ENCODE measurements around the gene HIPK4.

Gene HIPK4

DNA sequence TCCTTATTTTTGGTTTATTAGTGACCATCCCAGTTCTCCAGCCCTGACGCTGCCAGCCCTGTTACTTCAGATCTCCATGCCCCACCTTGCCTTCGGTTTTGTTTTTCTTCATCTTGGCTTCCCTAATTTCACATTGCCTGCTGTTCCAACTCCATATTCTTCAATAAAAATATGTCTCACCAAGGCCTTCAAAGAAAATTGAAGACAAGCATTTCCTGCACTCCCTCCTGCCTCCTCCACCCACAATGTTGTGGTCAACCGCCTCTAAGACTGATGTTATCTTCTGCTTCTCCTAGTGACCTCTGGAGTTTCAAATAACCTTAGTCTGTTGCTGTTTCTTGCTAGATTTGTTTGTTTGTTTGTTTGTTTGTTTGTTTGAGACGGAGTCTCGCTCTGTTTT is 26.9 kb downstream of the HIPK4 start:
- DNase-seq: no peak

DNA sequence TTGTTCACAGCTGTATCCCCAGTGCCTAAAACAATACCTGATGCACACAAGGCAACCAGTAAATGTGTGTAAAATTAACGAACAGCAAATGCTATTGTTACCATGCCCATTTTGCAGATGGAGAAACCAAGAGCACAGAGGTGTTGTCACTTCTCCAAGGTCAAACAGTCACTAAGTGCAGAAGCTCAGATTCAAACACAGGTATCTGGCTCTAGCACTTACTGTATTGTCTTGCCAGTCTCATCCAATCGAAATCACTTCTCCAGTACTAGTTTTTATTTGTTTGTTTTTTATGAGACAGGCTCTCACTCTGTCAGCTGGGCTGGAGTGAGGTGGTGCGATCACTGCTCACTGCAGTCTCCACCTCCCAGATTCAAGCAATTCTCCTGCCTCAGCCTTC is 27.8 kb downstream of the HIPK4 start:
- DNase-seq: no peak

- no peak for DNase-seq
Measured at GRCh38 chr19:40360708-40361241, 29.2 kb downstream of the HIPK4 start.

- no peak for DNase-seq
Measured at GRCh38 chr19:40360020-40360707, 29.8 kb downstream of the HIPK4 start.

- no peak for DNase-seq
Measured at GRCh38 chr19:40358773-40359172, 31.2 kb downstream of the HIPK4 start.

DNA sequence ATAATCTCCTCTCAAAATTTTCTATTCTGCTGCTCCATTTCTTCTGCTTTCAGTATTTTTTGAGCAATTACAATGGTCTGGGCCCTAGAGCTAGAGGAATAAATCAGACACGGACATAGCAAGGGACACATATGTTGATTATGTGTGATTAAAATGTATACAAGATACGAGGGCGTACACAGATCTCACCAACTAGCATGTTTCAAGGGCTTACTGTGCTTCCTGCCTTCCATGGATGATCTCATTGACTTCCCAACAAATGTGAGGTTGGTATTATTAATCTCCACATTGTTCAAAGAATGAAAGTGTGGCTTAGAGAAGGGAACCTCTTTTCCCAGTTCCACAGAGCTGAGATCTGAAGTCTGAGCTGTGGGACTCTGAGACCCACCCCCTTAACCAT is 32.3 kb downstream of the HIPK4 start:
- DNase-seq: no peak

DNA sequence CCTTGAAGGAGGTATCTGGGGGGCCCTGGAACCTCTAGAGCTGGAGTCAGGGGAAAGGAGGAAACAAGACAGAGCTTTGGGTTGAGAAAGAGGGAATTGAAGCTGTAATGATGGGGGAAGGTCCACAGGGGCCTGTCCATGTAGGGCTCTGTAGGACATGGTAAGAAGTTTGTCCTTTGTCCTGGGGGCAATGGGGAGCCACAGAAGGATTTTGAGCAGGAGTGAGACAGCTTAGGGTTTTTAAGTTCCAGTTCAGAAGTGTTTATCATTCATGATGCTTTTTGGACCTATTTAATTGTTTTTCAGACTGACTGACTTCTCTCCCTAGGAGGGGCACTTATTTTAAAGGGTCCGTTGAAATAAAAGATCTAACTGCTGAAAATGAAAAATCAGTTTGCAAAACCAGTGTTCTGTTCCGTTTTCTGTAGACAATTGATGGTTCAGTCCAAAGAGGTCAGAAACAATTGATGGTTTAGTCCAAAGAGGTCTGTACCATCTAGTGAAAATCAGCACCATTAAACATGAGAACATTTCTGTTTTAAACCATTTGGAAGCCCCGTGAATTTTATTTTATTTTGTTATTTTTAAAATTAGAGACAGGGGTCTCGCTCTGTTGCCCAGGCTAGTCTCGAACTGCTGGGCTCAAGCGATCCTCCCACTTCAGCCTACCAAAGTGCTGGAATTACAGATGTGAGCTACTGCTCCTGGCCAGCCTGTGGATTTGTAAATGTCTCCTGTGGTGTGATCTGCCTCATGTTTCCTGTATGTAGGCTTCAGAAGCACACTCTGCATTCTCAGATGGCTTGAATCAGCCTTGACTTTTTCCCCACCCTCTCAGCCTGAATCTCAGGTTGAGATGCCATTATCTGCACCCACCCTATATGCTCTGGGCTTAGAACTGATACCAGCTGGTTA is 33.0 kb downstream of the HIPK4 start:
- no peak for DNase-seq

DNA sequence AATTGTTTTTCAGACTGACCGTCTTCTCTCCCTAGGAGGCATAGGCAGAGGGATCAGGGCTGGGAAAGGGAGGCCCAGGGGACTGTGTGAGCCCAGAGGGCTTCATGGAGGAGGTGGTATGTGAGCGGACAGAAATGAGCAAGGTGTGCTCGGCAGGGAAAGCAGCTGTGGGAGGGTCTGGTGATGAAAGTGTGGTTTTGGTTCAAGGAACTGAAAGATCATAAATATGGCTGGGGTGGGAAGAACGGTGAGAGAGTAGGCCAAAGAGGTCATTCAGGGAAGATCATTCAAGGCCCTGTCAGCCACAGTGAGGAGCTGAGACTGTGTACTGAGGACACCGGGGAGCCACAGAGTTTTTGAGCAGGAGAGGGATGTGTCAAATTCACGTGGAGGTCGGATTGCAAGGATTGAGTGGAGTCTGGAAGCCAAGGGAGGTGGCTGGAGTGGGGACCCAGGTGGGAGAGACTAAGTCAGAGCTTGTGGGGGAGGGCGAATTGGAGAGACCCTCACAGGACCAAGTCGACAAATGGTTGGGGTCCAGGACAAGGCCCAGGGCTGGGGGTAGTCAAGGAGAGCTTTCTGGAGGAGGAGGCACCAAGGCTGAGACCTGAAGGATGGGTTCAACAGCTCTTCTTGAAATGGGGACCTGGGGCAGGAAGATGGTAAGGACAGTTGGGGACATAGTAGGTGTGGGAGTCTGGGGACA is 33.9 kb downstream of the HIPK4 start:
- DNase-seq: no peak

GRCh38 chr19:40348961-40349507 is 40.9 kb downstream of the HIPK4 start:
- DNase-seq: no peak

DNA sequence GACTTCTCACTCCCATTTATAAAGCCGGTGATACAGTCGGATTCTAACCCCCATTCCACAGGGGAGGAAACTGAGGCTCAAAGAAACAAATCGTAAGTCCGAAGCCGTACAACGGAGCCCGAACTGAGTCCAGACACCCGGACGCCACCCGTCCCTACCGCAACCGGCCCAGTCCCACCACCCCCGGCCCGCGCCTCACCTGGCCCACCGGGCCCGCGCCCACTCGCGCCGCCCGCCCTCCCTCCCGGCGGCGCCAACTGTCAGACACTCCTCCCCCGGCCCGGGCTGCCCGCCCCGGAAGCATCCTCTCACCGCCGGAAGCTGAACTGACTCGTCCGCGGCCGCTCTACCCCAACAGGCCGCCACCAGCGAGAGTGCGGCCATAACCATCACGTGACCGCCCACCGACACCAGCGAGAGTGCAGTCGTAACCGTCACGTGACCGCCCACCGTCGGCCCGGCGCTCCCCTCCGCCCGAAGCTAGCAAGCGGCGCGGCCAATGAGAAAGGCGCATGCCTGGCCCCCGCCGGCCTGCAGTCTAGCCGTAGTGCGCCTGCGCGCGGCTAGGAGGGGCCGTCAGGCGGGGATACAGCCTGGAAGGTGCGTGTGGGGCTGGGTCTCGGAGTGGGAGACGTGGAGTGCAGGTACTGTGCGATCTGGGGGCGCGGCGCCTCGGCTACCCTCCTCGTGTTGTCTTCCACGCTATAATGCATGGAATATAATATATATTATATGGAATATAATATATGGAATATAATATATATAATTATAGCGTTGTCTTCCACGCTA is 41.7 kb downstream of the HIPK4 start, which contains the start of the genes C19orf47 and PLD3:
Gene C19orf47, minus strand, starts transcription at position 273 of the 789 bp plus-strand sequence. CDS start 6,540 bp downstream, outside the sequence.
Gene PLD3, plus strand, starts transcription at position 571 of the 789 bp plus-strand sequence. CDS start 17,789 bp downstream, outside the sequence.
- peak; percentile 97 for DNase-seq

- no peak for DNase-seq
Measured at GRCh38 chr19:40344422-40344821, 45.6 kb downstream of the HIPK4 start.

- DNase-seq: no peak
Measured at GRCh38 chr19:40342644-40343311, 47.2 kb downstream of the HIPK4 start.

DNA sequence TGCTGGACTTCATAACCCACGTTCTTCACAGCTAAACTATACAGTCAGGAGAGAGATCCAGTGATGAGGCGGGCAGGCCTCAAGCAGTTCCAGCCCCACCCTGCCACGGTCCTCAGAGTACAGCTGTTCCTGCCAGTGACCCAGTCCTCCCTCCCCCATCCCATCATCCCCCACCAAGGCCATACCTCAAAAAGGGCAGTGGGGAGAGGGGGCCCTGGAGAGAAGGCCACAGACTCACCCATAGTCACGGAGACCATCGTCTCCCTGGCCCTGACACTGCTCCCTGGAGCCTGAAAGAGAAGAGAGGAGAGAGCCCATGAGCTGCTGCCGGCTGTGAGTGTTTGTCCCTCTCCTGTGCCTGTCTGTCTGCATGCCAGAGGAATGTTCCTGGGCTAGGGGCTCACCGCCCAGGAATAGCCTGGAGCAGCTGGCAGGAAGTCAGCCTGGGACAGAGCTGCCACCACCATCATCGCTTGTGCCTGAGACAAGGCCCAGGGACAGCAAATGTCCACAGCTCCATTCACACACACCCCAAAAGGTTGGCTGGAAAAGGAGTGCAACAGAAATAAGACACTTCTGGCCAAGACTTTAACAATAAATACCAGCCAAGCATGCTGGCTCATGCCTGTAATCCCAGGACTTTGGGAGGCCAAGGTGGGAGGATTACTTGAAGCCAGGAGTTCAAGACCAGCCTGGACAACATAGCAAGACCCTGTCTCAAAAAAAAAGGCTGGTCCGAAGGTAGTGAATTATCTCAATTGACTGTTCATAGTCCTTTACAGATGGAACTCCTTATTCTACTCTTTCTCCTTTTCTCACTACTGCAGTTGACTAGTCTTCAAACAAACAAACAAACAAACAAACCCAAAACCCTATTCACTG is 48.1 kb downstream of the HIPK4 start:
- DNase-seq: no peak

GRCh38 chr19:40339018-40339728 is 50.8 kb downstream of the HIPK4 start:
- no peak for DNase-seq

DNA sequence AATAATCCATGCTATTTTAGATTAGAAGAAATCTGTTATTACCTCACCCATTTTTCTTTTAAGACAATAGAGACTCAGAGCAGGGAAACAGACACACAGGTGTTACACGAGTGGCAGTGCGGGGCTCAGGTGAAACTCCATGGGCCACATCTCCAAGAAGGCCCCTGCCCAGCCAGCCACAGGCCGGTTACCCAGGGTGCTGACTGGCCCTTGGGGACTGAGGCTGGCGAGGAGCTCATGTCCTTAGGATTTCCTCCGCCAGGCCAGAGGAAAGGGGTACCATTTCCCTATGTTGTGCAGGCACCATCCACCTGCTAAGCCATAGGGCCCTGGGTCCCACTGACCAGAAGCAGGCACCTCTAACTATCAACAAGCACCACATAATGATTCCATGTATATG is 52.4 kb downstream of the HIPK4 start:
- no peak for DNase-seq

GRCh38 chr19:40337107-40337506 is 52.9 kb downstream of the HIPK4 start:
- no peak for DNase-seq

DNA sequence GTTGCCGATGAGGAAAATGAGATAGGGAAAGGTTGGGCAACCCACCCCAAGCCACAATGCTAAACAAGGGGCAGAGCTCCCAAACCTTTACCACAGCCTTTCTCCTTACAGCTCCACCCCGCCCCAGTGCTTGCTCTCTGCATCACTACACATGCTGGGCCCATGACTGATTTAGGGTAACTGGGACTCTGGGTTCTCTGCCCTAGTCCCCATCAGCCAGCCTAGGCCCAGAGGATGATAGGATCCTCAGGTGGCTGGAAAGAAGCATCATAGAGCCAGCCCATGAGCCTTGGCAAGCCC is 53.4 kb downstream of the HIPK4 start:
- DNase-seq: no peak

DNA sequence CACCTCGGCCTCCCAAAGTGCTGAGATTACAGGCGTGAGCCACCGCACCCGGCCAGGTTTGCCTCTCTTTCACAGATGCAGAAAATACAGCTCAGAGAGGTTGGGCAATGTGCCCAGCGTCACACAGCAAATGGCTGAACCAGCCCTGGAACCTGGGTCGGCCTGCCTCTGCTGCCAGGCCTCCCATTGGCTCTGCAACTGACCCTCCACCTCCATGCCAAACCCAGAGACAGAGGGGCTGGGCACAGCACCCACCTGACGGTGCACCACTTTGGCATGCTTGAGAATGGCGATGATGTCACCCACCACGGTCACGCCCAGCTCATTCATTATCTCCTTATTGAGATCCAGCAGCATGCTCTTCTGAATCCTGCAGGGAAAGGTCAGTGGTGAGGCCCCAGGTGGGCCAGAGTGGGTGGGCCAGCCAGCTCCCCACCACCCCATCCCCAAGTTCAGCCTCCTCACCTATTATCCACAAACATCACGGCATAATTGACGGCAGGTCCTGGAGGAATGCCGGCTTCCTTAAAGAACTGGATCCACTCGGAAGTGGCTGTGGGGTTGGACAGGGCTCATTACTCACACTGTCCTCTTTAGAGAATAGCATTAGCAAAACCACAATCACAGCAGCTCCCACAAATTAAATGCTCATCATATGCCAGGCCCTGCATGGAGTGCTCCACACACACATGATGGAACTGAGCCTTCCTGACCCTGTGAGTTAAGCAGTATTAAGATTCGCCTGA is 54.0 kb downstream of the HIPK4 start:
- no peak for DNase-seq

DNA sequence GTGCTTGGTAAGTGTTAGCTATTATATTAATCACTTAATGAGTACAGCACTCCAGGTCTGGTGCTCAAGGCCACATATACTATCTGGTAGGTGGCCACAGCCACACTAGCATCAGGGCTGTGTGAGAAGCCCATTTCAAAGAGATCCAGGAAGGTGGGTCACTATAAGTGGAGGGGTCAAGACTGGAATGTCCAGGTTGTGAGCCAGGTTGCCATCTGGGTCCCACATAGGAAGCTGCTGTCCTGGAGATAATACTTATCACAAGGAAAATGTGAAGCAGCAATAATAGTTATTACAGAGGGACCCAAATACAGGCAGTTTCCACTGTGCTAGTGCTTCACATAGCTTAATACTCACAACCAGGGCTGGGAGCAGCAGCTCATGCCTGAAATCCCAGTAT is 54.9 kb downstream of the HIPK4 start:
- DNase-seq: no peak

Measured in activated CD8-positive, alpha-beta memory T cell treated with anti-CD3 and anti-CD28 coated beads, Interleukin-2, amount 50 U/mL, for 4 hours (primary cell).